ENCODE data around the gene HDAC3.

The HDAC3 gene

GRCh38 chr5:141597814-141598213, 38.8 kb downstream of the HDAC3 start:
- no peak overlapping the region for H3K4me3 ChIP-seq (ENCODE audit: low read length)
- TF ChIP-seq CTCF (IDR thresholded peaks at IDR 0.05; ENCODE audit: insufficient read depth, low read depth, low read length, missing control alignments) = no peak
- DNase-seq (ENCODE audit: low read depth) = no peak

DNA sequence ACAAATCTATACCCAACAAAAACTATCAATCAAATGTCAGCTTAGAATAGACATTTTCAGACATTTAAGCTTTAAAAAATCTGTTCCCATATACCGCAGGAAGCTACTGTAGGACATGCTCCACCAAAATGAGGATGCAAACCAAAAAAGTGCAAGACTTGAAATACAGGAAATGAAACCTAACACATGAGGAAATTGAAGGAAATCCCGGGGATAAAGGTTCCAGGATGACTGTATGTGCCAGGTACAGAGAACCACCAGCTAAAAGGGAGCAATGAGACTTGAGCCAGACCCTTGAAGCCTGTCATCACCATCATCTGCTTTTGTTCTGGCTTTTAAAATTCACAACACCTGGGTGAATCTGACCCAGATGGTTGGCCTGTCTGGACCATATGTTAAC, 39.3 kb downstream of the HDAC3 start:
- no peak for TF ChIP-seq CTCF (IDR thresholded peaks at IDR 0.05; ENCODE audit: insufficient read depth, low read depth, low read length, missing control alignments)
- no peak overlapping the region for H3K4me3 ChIP-seq (ENCODE audit: low read length)
- DNase-seq (ENCODE audit: low read depth) = peak; percentile 46

- no peak overlapping the region for H3K4me3 ChIP-seq (ENCODE audit: low read length)
- DNase-seq (ENCODE audit: low read depth) = no peak
- no peak for TF ChIP-seq CTCF (IDR thresholded peaks at IDR 0.05; ENCODE audit: insufficient read depth, low read depth, low read length, missing control alignments)
These were observed 39.8 kb downstream of the HDAC3 start for GRCh38 chr5:141596867-141597266.

DNA sequence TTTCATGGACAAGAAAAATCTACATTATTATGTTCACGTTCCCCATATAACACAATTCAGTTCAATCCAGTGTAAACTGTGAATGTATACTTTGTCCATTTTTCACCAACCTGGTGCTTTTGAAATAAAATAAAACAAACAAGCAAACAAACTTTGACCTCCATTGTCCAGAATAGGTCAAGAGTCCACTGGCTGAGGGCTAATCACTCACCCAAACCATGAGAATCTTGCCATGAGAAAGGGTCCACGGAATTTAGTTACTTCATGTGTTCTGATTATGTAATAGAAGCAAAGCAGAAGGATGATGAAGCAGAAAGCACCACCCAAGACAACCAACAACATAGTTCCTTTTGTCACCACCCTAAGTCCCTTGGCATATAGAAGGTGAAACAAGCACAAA, 46.5 kb downstream of the HDAC3 start:
- no peak overlapping the region for H3K4me3 ChIP-seq (ENCODE audit: low read length)
- TF ChIP-seq CTCF (IDR thresholded peaks at IDR 0.05; ENCODE audit: insufficient read depth, low read depth, low read length, missing control alignments) = no peak
- DNase-seq (ENCODE audit: low read depth) = no peak

- no peak for DNase-seq (ENCODE audit: low read depth)
- no peak for TF ChIP-seq CTCF (IDR thresholded peaks at IDR 0.05; ENCODE audit: insufficient read depth, low read depth, low read length, missing control alignments)
- H3K4me3 ChIP-seq (ENCODE audit: low read length) = no peak overlapping the region
These were observed 50.4 kb downstream of the HDAC3 start for GRCh38 chr5:141586246-141586645.

DNA sequence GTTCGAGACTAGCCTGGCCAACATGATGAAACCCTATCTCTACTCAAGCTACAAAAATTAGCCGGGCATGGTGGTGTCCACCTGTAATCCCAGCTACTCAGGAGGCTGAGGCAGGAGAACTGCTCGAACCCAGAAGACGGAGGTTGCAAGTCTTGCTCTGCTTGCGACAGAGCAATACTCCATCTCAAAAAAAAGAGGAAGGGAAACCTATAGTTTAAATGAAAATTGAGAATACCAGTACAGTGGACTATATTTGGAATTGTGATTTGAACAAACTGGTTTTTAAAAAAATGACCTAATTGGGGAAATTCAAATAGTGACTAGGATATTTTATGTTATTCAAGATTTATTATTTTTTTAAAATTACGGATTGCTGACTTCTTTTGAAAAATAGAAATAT, 51.1 kb downstream of the HDAC3 start:
- no peak for TF ChIP-seq CTCF (IDR thresholded peaks at IDR 0.05; ENCODE audit: insufficient read depth, low read depth, low read length, missing control alignments)
- no peak for DNase-seq (ENCODE audit: low read depth)
- no peak overlapping the region for H3K4me3 ChIP-seq (ENCODE audit: low read length)

DNA sequence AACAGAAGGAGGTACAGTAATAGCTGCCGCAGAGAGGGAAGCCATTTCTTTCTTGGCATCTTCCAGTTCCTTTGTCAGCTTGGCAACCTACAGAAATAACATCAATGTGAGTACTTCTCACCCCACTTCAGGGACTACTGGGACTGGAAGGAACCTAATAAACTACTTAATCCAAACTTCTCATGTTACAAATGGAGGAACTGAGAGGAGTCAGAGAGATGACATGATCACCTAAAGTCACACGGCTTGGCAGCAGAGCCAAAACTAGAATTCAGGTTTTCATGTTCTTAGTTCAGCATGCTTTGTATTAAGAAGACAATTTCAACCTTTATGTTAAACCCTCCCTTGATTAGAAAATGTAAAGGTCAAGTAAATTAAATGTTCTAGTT, 62.5 kb downstream of the HDAC3 start:
- no peak overlapping the region for H3K4me3 ChIP-seq (ENCODE audit: low read length)
- TF ChIP-seq CTCF (IDR thresholded peaks at IDR 0.05; ENCODE audit: insufficient read depth, low read depth, low read length, missing control alignments) = no peak

More for the DNA sequence above, 62.5 kb downstream of the HDAC3 start:
- no peak for DNase-seq (ENCODE audit: low read depth)

Data from epithelial cell of esophagus (primary cell).